ENCODE data around the gene EQTN. TPM values are rescaled to one million over a fixed set of nuclear protein-coding genes. Genes with fewer than 3 reads are reported as not detected.
A peak's percentile ranks its signal among the peaks of the same experiment; 100 is the strongest.

The EQTN gene
- total RNA-seq, 3 donors from 2014 or later = 0.73 to 0.98 TPM; not detected in 1

DNA sequence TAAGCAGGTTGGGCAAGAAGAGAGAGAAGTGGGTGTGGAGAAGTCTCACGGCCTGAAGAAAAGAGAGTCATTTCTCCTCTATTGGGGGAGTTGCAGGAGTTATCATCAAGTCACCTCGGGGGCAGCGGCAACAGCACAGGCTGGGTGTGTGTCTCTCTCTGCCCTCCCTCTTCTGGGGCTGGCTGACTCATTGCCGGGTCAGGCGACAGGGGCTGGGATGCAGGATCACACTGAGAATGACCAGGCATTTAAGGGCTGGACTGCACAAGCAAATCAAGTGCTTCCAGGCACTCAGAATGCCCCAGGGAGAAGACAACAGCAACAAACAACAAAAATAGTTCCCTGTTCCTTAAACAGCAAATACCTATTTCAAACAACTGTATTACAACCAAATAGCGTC is 6.3 kb upstream of the EQTN start:
- H3K4me1 ChIP-seq = no peaks in the 10 kb centered on the region
- H3K4me3 ChIP-seq = no peak overlapping the region

DNA sequence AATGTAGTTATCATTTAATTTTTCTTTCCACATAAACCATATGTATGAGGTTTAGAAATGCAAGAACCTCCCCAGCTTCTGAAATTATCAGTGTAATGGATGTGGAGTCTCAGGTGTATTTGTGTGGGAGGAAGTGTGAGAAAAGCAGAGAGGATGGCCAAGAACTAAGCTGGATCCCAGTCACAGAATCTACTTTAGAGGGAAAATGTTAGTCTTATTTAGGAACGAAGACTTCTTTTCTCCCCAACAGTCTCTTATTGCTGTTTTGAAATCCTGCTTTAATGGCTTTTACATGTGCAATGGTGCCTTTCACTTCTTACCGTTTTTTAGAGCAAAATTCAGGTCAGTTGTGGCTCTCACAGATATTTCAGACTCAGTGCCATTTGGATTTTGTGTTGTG is 3.0 kb downstream of the EQTN start:
- intact Hi-C loops (cut with DNase I; ENCODE audit: low total_unique reads) = no loop called here
- peak overlapping the region in 1 of 2 donors; percentile 78 for H3K27ac ChIP-seq
- H3K27me3 ChIP-seq = no peaks in the 10 kb centered on the region
- H3K4me3 ChIP-seq = no peak overlapping the region
- no peaks in the 10 kb centered on the region for H3K36me3 ChIP-seq
- no peaks in the 10 kb centered on the region for H3K9me3 ChIP-seq
- TF ChIP-seq POLR2A (IDR thresholded peaks at IDR 0.05) = no peak
- TF ChIP-seq POLR2AphosphoS5 (IDR thresholded peaks at IDR 0.05) = no peak
- TF ChIP-seq, protein P1, sequence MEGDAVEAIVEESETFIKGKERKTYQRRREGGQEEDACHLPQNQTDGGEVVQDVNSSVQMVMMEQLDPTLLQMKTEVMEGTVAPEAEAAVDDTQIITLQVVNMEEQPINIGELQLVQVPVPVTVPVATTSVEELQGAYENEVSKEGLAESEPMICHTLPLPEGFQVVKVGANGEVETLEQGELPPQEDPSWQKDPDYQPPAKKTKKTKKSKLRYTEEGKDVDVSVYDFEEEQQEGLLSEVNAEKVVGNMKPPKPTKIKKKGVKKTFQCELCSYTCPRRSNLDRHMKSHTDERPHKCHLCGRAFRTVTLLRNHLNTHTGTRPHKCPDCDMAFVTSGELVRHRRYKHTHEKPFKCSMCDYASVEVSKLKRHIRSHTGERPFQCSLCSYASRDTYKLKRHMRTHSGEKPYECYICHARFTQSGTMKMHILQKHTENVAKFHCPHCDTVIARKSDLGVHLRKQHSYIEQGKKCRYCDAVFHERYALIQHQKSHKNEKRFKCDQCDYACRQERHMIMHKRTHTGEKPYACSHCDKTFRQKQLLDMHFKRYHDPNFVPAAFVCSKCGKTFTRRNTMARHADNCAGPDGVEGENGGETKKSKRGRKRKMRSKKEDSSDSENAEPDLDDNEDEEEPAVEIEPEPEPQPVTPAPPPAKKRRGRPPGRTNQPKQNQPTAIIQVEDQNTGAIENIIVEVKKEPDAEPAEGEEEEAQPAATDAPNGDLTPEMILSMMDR (IDR thresholded peaks at IDR 0.05) = no peak
- H3K4me1 ChIP-seq = no peaks in the 10 kb centered on the region
- DNase-seq (ENCODE audit: low spot score in 2 of 2) = no peak

More for the DNA sequence above, 6.3 kb upstream of the EQTN start:
- intact Hi-C loops (cut with DNase I; ENCODE audit: low total_unique reads) = no loop called here
- TF ChIP-seq, protein P1 (IDR thresholded peaks at IDR 0.05) = no peak
- no peak for TF ChIP-seq POLR2A (IDR thresholded peaks at IDR 0.05)
- Histone ChIP-seq H3K9me3 (no peaks in the 10 kb centered on the region), H3K27ac (peak overlapping the region in 1 of 2 donors; percentile 32), H3K36me3 (no peaks in the 10 kb centered on the region), H3K27me3 (no peaks in the 10 kb centered on the region)
- no peak for DNase-seq (ENCODE audit: low spot score in 2 of 2)

DNA sequence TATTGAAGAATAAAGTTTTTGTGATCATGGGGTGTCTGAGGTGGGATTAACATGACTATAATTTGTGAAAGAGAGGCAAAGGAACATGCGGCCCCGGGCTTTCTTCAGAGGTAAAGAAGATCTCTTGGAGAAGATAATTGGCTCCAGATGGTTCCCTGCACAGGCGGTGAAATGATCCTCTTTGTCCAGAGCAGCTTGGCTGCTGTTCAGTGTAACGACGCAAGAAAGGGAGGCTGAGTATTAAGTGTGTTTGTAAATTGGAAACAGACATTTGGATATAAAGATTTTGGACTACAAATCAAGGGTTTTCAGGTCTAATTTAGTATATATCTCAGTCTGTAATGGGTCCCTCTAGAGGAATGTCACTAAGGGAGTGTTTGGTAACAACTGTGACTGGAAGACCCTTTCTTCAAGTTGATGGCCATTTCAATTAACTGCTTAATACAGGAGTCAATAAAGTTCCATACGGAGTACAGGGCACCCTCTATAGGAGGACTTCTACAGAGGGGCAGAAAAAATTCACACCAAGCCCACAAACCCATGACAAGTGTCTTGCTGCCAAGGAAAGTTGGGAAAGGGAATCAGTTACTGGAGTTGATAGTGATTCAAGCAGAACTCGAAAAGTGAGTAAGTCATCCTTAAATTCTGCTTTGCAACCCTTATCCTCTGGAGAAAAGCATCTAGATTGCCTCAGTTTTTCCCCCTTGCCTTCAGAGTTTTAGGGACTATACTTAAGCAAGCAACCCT is 4.1 kb downstream of the EQTN start:
- peak overlapping the region; percentile 34 to 78 for H3K27ac ChIP-seq
- H3K4me1 ChIP-seq = no peaks in the 10 kb centered on the region
- H3K27me3 ChIP-seq = no peaks in the 10 kb centered on the region
- no peaks in the 10 kb centered on the region for H3K9me3 ChIP-seq
- intact Hi-C loops (cut with DNase I; ENCODE audit: low total_unique reads) = no loop called here
- DNase-seq (ENCODE audit: low spot score in 2 of 2) = peak in 1 of 2 donors; percentile 22
- TF ChIP-seq POLR2AphosphoS5 (IDR thresholded peaks at IDR 0.05) (peak in 1 of 3 donors; percentile 45), POLR2A (IDR thresholded peaks at IDR 0.05) (no peak)
- TF ChIP-seq, protein P1 (IDR thresholded peaks at IDR 0.05) = no peak
- H3K36me3 ChIP-seq = no peaks in the 10 kb centered on the region
- no peak overlapping the region for H3K4me3 ChIP-seq

DNA sequence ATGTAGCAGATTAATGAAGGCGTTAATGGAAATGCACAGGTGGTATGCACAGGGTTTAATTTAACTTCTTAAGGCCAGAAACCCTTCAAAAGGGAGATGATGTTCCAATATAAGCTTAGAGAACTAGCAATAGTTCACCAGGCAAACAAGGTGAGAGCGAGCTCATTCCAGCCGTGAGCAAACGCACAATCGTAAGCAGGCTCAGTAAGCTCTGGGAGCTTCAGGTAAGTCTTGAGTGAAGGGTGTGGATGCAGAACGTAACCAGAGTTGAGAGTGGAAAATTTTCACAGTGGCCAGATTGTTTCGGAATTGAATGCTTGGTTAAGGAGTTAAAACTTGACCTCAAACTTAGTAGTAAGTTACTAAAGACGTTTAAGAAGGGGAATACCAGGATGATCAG is 5.7 kb downstream of the EQTN start:
- no peaks in the 10 kb centered on the region for H3K36me3 ChIP-seq
- no peaks in the 10 kb centered on the region for H3K27me3 ChIP-seq
- no peak for TF ChIP-seq POLR2A (IDR thresholded peaks at IDR 0.05)
- TF ChIP-seq POLR2AphosphoS5 (IDR thresholded peaks at IDR 0.05) = no peak
- TF ChIP-seq, protein P1 (IDR thresholded peaks at IDR 0.05) = no peak
- no peak for DNase-seq (ENCODE audit: low spot score in 2 of 2)
- H3K4me3 ChIP-seq = no peak overlapping the region
- intact Hi-C loops (cut with DNase I; ENCODE audit: low total_unique reads) = no loop called here
- H3K4me1 ChIP-seq = no peaks in the 10 kb centered on the region
- no peaks in the 10 kb centered on the region for H3K9me3 ChIP-seq
- no peak overlapping the region for H3K27ac ChIP-seq

DNA sequence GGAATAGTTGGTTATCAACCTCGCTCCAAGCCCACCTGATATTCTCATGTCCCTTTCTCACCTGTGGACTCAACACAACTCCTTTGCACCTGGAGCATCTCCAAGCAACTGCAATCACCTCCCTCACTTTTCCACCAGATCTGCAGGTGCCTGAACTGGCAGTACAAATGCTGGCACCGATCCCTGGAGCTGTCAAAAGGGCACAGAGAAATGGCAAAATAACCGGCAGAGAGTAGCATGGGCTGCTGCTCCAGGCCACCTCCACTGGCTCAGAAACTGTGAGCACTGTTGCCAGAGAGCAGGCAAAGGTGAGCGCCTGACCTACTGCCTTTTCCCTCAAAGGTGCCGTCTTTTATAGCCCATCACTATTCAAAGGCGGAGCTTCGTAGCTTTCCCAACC is 14.7 kb downstream of the EQTN start:
- no peak overlapping the region for H3K4me3 ChIP-seq
- no peaks in the 10 kb centered on the region for H3K36me3 ChIP-seq
- H3K27ac ChIP-seq = no peak overlapping the region
- no peaks in the 10 kb centered on the region for H3K4me1 ChIP-seq
- H3K27me3 ChIP-seq = no peaks in the 10 kb centered on the region
- intact Hi-C loops (cut with DNase I; ENCODE audit: low total_unique reads) = no loop called here
- H3K9me3 ChIP-seq = no peaks in the 10 kb centered on the region
- no peak for DNase-seq (ENCODE audit: low spot score in 2 of 2)
- TF ChIP-seq POLR2AphosphoS5 (IDR thresholded peaks at IDR 0.05) (no peak), POLR2A (IDR thresholded peaks at IDR 0.05) (no peak)
- TF ChIP-seq, protein P1 (IDR thresholded peaks at IDR 0.05) = no peak
